Activated naive CD8-positive, alpha-beta T cell treated with anti-CD3 and anti-CD28 coated beads, Interleukin-2, amount 50 U/mL, for 16 hours (primary cell): ENCODE data around the gene TOMM70.

ENCODE experiments used
- DNase-seq: peaks from one replicate; pipeline ENCODE4 v3.0.0-alpha.2; 2020; ENCODE audit warnings: low read depth, low spot score

TOMM70 gene

DNA sequence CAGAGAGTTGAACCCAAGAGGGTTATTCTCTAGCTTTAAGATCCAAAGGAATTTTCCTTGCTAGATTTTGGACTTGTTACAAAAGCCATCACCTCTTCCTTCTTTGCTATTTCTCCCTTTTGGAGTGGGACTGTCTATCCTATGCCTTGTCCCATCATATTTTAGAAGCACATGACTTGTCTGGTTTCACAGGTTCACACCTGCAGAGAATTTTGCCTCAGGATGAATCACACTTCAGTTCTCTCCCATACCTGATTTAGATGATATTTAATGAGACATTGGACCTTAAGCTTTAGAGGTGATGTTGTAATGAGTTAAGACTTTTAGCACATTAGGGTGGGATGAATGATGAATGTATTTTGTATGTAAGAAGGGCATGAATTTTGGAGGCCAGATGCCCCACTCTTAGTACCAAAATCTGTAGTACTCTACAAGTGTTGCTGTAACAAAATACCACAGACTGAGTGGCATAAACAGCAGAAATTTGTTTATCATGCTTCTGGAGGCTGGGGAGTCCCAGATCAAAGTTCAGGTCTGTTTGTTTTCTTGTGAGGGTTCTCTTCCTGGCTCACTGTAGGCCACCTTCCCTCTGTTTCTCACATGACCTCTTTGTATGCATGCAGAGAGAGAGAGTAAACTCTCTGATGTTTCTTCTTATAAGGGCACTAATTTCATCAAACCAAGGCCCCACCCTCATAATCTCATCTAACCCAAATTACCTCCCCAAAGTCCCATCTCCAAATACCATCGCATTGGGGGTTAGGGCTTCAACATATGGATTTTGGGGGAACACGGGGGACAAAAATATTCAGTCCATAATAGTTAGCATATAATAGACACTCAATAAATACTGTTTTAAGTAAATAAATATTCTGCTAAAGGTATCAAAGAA is 10.4 kb upstream of the TOMM70 start:
- no peak for DNase-seq

DNA sequence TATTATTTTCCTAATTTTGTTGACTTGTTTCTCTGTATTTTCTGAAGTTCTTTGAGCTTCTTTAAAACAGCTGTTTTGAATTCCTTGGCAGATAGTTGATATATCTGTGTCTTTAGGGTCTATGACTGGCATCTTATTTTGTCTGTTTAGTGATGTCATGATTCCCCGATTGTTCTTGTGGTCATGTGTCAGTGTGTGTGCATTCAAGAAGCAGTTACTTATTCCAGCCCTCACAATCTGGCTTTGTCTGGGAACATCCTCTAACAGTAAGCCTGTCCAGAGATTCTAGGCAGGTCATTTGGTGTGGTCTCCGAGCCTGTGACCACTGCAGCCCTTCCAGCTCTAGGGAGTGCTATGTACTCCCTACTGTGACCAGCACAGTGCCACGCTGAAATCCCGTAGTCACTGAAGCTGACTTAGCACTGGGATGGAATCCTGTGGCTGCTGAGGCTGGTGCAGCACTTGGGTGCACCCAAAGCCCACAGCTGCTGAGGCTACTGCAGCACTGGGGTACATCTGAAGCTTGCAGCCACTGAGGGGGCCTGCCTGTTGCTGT is 7.2 kb upstream of the TOMM70 start:
- DNase-seq, result no peak

DNA sequence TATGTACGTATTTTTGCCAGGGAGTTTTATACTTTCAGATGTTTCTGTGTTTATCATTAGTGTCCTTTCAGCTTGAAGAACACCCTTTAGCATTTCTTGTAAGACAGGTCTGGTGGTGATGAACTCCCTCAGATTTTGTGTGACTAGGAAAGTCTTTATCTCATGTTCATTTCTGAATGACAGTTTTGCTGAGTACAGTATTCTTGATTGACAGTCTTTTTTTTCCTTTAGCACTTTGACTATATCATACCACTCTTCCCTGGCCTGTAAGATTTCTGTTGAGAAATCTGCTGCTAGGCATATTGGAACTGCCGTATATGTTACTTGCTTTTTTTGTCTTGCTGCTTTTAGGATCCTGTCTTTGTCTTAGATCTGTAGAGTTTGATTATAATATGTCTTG is 6.3 kb upstream of the TOMM70 start:
- DNase-seq, result no peak

DNA sequence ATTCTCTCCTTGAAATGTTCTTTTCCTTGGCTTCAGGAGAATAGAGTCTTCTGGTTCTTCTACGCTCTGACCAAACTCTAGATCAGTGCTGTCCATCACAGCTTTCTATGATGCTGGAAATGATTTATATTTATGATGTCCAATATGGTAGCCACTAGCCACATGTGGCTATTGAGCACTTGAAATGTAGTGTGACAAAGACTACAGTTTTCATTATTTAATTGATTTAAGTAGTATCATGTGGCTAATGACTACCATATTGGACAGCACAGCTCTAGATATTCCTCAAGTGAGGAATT is 3.3 kb upstream of the TOMM70 start:
- DNase-seq, result no peak

DNA sequence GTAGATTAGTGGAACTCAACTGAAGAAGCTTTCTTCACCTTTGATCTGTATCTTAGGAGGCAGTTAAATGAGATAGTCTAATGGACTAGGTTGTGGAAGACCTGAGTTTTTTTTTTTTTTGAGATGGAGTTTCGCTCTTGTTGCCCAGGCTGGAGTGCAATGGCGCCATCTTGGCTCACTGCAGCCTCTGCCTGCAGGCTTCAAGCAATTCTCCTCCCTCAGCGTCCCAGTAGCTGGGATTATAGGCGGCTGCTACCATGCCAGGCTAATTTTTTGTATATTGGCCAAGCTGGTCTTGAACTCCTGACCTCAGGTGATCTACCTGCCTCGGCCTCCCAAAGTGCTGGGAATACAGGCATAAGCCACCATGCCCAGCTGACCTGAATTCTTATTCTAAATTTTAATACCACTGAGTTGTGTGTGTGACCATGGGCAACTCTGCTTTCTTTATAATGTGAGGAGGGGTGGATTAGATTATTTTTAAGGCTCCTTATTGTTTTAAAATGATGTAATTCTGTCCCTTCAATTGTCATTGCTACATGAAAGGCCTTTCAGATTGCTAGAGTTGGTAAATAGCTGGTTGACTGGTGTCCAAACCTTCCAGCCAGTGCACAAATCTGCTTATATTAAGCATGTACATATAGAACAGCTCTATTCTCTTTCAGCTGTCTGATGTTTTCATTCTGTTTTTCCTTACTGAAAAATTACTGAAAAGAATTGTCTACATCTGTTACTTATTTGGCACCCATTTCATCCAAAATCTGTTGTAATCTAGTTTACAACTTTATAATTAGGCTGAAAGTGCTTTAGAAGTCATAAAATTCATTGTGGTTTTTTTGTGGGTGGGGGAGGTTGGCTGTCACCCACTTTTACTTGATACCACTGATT is 2.7 kb upstream of the TOMM70 start:
- DNase-seq, result no peak

DNA sequence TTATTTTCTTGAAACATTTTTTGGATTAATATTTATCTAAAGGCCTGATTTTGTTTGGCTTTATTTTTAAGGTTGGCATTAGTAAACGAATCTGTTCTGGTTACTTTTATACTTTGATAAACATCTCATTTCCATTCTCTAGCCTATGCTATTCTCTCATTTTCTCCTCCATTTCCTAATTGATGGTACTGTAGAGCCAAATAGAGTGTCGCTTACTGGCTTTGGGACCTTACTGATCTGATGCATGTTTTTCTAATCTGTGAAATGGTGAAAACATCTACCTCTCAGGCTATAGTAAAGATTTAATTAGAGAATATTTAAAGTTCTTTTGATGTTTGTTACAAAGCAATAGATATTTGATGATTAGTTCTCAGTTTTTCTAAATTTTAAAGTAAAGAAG is 2.0 kb upstream of the TOMM70 start:
- no peak for DNase-seq

DNA sequence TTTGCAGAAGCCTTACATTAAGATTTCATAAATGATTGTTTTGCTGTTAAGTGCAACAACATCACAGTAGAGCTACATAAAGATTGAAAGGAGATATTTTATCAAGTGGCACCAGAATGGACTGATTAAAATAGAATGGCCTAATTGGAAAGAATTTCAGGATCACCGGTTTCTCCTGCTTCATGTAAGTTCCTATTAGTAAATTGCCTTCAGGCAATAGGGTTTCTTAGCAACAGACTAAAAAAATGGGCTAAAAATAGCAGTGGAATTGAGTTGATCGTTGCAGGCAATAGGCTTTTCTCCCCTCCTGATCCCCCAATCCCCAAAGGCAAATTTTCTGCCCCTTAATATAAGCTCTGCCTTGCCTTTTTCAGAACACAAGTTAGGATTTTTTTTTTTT is 1.4 kb upstream of the TOMM70 start:
- no peak for DNase-seq

DNA sequence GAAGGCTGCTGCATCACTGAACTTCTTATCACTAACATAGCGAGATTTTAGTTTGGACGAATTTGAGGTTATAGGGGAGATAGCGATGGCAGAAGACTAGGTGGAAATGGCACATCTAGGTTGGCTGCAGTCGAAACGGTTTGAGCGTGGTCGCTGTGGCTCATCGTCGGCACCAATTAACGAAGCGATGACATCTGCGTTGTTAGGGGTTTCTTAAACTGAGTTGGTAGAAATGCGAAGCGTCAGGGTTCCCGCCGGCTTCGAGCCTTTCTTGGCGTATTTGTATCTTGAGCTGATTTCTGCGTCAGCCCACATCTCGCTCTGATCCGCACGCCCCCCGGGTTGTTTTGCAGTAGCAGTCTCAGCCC is 769 bp upstream of the TOMM70 start:
- peak; percentile 3 for DNase-seq

DNA sequence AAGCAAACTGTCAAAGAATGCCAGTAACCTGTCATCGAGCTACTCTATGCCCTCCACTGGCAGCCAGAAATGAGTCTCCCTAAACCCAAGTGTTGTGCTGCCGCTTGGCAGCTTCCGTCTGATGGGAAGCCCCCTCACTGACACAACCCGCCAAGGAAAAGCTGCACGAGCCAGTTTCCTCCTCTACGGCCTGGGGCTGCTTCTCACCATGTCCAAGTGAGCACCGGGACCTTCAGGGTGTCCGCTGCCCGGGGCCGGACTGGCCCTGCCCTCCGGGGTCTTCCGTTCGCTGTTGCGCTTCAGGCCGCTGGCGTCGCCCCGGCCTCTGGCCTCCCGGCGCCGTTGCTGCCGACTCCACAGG is 490 bp downstream of the TOMM70 start:
- peak; percentile 6 for DNase-seq

DNA sequence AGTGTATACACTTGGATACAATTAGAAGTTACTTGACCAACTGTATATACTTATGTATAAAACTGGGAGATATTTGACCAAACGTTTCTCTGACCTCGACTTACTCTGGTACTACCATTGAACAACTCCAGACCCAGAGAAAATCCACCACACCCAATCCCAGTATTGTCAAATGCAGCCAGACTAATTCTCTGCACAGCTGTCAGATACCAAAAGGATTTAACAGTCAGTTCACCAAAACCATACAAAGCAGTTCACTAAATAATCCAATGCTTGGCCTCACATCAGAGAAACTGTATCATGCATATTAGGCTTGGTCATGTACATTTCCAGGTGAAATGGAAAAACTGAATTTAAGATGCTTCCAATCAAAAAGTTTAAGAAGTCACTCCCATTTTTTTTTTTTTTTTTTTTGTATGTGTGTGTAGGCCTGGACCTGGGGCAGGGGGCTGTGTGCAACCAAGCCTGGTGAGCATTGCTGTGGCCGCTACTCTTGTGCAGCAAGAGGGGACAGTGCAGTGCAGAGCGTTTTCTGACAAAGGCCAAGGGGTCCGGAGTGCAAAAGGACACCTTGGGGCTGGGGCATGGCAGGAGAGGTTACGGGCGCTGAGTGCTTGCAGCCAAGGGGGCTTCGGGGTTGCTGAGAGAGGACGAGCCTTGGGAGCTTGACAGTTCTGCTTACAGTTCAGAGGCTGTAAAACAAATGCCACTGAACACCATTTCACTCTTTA is 1.4 kb downstream of the TOMM70 start:
- no peak for DNase-seq

DNA sequence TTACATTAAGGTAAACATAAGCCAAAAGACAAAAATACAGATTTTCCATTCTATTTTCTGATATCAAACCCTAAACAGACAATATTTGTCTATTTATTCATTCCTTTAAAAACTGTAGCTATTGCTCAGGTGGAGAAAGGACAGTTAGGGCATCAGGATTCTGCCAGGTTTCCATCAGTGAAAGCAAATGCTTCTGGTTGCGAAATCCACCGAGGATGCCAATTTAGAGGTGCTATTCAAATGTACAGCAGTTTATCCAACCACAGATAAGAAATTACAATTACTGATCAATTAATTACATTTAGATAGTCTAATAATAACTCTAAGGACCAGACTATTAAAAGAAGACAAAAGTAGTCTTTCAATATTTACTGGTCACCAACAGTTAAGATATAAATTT is 3.9 kb downstream of the TOMM70 start:
- no peak for DNase-seq

DNA sequence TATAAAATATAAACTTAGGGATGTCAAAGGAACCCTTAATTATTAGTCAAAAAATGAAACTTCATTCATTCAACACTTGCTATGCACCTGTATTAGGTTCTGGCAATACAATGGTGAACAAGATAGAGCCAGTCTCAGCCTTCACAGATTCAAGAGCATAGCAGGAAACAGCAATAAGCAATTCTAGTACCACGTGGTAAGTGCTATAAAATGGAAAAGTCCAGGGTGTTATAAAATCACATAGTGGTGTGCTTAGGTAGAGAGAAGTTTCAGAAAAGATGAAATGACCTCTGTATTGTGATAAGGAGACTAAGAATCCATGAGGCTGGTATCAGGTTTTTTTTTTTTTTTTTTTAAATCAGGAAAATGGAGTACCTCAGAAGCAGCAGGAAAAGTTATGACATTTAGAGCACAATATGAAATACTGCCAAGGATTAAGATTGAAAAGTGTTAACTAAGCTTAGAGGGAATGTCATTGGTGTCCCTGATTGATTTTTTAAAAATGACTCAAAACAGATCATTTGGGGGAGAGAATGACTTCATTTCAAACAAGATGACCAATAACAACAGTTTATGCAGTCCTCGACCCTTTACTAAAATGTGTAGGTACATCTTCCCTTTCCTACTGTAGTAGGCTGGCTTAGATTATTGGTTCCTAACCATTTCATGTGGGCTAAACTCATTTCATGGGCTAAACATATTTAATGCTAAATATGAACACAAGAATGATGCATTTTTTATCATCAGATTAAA is 5.0 kb downstream of the TOMM70 start:
- no peak for DNase-seq

DNA sequence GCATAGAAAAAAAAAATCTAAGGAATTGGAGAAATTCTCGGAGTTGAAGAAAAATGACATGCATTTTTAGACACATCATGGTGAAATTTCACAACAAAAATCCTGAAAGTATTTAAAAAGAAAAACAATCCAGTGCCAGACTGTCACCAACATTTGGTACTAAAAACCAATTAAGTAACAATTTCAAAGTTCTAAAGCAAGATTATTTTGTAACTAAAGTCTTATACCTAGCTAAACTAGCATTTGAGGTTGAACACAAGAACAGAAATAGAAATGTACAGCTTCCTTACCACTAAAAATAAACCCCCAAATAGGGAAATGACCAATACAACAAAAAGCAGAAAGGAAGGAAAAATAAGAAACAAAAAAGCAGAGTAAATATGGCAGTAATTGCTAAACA is 11.9 kb downstream of the TOMM70 start:
- no peak for DNase-seq

DNA sequence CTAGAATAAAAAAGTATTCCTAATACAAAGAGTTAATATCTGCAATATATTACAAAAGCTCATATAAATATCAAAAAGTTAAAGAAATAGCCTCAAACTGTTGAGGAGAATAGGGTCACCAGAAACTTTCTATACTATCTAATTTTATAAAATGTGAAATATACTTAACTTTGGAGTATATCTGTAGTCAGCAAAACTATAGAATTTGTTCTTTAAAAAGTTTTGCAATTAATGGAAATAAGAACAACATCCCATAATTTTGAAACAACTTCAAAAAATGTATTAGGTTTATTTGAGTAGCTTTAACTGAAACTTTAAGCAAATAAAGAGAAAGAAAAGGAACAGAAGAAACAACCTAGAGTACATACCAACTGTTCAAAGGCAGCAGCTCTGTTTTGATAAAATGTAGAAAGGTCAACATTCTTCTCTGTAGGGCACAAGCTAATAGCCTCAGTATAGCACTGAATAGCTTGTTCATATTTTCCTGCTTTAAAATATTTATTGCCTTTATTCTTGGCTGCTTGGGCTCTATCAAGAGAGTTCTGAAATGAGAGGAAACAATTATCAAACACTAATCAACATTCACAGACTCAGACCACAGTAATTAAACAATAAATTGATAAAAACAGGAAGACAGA is 14.3 kb downstream of the TOMM70 start:
- no peak for DNase-seq

DNA sequence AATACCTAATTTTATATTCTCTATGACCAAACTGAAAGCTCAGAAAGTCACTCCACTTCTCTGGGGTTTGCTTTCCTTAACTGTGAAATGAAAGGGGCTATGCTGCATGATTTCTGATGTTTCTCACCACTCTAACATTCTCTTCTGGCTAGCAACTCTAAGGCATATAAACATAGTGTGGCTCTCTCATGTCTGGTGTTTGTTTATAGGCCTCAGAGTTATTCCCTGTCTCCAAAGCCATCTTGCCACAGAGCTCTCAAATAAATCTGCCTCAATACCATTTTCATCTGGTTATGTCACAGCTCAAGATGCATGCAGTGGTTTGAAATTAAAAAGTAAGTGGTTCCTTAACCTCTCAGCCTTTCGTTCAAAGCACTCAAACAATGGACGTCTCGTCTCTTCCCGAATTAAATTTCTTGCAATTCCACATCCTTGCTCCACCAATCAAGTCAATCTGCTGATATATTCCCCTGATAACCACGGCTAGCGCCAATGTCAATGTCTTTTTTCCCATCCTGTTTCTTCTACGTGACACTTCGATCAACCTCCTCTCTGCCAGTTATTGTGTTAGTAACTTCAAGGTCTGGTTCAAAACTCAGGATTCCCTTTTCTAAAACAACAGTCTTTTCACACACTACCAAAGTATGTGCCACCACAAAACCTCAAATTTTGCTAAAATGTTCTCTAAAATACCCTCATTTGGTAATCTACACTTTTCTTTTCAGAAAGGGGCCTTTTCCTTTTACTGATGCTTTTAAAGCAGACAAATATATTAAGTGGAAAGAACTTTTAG is 16.0 kb downstream of the TOMM70 start:
- no peak for DNase-seq

DNA sequence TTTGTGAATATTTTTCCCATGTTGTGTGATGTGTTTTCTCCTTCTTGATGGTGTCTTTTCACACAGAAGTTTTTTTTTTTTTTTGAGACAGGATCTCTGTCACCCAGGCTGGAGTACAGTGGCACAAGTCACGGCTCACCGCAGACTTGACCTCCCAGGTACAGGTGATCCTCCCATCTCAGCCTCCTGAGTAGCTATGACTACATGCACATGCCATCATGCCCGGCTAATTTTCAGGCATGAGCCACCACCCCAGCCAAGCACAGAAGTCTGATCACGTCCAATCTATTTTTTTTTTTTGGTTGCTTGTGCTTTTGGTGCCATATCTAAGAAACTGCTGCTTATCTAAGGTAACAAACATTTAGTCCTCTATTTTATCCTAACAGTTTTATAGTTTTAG is 24.6 kb downstream of the TOMM70 start:
- no peak for DNase-seq

DNA sequence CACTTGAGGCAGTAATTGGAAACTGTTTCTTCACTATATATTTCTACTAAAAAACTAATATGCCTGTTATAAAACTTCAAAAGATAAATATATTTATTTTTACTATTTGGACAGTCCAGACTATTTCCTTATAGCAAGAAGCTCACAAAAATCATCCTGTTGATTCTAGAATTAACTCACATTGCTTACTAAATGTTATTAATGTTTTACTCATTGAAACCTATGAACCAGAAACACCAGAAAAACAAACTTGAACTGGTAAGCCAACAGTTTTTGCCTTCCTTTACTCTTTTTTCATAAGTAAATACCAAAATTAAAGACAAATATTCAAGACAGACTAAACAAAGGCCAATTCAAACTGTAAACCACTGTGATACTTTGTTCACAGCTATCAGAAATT is 26.4 kb downstream of the TOMM70 start:
- DNase-seq, result no peak

DNA sequence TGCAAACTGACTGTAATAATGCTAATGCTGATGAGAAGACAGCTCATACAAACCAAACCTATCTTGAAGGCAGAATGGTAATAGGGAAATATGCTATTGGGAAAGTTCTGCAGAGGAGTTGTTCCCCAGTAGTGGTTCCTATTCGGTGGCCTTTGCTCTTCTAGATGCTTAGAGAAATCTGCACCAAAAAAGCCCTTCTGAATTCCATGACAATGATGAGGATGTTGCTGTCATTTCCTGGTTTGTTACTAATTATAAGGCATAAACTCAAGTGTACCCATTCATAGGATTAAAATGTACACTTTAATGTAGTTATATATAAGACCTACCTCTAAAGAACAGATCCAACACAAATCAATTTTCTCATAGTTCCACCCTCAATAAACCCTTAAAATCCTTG is 30.1 kb downstream of the TOMM70 start:
- no peak for DNase-seq

DNA sequence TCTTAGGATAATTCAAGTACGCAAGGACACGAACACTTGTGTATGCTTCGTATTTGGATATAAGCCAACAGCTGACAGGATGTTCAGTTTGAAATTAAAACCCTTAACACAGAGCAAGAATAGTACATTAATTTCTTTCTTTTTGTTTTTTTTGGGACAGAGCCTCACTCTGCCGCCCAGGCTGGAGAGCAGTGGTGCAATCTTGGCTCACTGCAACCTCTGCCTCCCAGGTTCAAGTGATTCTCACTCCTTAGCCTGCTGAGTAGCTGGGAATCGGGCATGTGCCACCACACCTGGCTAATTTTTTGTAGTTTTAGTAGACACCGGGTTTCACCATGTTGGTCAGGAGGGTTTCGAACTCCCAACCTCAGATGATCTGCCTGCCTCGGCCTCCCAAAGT is 32.4 kb downstream of the TOMM70 start:
- no peak for DNase-seq

DNA sequence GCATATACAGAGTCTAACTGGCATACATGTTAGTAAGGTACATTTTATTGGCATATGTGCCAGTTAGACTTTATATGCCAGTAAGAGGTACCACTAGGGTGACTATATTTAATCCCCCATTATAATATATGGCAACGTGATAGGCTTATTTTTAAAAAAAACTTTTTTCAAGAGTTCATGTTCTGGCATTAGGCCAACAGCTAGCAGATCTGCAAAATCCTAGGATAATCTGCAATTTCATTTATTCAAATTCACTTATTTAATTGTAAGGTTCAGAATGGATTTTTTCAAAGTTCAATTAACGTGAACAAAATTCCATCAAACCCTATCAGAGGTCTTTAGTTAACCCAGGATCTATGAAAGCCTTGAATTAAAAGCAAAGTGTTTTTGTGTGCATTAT is 34.5 kb downstream of the TOMM70 start:
- no peak for DNase-seq
